Epithelial cell of proximal tubule (primary cell): ENCODE results near the gene ZPBP. TPM values are rescaled to one million over a fixed set of nuclear protein-coding genes. Genes with fewer than 3 reads are reported as not detected.

Experiments
- DNase-seq: peaks from one replicate; pipeline ENCODE4 v3.0.0-alpha.2; 2011; ENCODE audit warnings: low read depth
- H3K4me3 ChIP-seq: 2 replicates; pipeline ENCODE4 v1.5.1; 2011; ENCODE audit warnings: low read depth, mild to moderate bottlenecking, low read length
- CTCF ChIP-seq: conservative IDR thresholded peaks from 2 replicates; pipeline ENCODE4 v1.5.1; 2012; ENCODE audit warnings: low read depth, mild to moderate bottlenecking, low read length
- total RNA-seq: library from RNA; depleted of rRNA; stranded (reverse); fragments of >200 nt; gene quantifications from 2 replicates; pipeline ENCODE4 v1.2.3, GENCODE V29; 2015

Gene ZPBP
- total RNA-seq, 1 donor from 2014 or later = not detected

DNA sequence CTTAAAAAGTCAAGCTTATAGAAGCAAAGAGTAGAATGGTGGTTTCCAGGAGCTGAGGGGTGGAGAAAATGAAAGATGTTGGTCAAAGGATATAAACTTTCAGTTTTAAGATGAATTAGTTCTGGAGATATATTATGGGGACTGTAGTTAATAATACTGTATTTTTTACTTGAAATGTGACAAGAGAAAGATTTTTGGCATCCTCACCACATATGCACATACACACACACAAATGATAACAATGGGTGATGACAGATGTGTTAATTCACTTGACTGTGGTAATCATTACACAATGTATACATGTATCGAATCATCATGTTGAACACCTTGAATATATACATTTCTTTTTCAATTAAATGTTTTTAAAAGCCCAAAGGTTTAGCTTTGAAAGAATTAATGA lies 32.7 kb upstream of the ZPBP start:
- no peak overlapping the region for H3K4me3 ChIP-seq
- no peak for DNase-seq
- no peak for TF ChIP-seq CTCF

- TF ChIP-seq CTCF = no peak
- H3K4me3 ChIP-seq = no peak overlapping the region
- DNase-seq = no peak
Observed at GRCh38 chr7:50121286-50121685, 28.2 kb upstream of the ZPBP start.

- H3K4me3 ChIP-seq = no peak overlapping the region
- peak; percentile 41 for TF ChIP-seq CTCF
- no peak for DNase-seq
Observed at GRCh38 chr7:50119815-50120637, 27.0 kb upstream of the ZPBP start.

DNA sequence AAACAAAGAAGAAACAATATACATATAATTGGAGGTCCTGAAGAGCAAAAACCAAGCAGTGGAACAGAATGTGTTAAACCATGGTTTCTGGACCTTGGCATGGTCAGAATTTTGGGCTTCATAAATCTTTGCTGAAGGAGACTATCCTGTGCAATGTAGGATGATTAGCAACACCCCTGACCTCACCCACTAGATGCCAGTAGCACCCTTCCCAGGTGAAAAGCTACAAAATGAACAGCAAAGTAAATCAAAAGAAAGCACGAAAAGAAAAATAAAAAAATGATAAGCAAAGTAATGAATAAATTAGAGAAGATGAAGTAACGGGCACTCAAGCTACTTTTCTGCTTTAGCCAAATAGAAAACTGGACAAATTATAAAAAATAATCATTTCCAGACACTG lies 19.2 kb upstream of the ZPBP start:
- DNase-seq = no peak
- no peak for TF ChIP-seq CTCF

GRCh38 chr7:50101873-50102272 lies 8.8 kb upstream of the ZPBP start:
- no peak overlapping the region for H3K4me3 ChIP-seq
- TF ChIP-seq CTCF = no peak
- DNase-seq = no peak

More for the DNA sequence above, 19.2 kb upstream of the ZPBP start:
- no peak overlapping the region for H3K4me3 ChIP-seq

DNA sequence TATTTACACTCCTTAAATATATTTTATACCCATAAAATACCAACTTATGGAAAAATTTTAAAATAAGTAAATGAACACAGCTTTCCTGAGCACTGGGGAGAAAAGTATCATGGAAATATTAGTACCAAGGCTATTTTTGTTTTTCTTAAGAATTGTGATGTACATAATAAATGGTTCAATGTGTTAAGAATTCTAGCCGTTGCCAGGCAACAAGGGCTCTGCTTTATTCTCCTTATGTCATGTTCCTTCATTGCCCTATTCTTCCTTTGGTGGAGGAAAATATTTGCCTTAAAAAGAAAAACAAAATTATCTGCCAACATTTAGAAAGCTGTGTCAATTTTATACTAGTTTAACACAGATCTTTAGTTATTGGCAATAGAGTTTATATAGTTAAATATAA lies 2.6 kb upstream of the ZPBP start:
- DNase-seq = no peak
- H3K4me3 ChIP-seq = no peak overlapping the region
- no peak for TF ChIP-seq CTCF

DNA sequence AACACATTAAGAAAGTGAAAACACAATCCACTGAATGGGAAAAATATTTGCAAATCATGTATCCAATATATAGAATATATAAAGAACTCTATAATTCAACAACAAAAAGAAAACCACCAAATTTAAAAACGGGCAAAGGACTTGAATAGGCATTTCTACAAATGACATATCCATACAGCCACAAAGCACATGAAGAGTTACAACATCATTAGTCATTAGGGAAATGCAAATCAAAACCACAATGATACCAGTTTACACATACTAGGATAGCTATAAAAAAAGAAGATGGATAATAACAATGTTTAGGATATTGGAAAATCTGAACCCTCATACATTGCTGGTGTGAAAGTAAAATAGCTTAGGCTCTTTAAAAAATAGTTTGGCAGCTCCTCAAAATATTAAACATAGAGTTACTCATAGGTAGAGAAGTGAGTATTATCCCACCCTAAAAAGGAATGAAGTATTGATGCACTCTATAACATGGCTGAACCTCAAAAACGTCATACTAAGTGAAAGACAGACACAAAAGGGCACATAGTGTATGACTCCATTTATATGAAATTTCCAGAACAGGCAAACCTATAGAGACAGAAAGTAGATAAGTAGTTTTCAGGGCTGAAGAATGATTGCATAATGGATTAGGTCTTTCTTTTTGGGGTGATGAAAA lies 4.5 kb downstream of the ZPBP start:
- no peak overlapping the region for H3K4me3 ChIP-seq
- no peak for DNase-seq
- TF ChIP-seq CTCF = no peak
